HG02973 (cell line): ENCODE data around the gene XPO6.

Experiments
- ATAC-seq: cut with Tn5 transposase; IDR thresholded peaks from one replicate; pipeline ENCODE4 v1.9.1; 2021; ENCODE audit warnings: moderate library complexity; ENCODE audit not compliant: unreplicated experiment

Gene XPO6

DNA sequence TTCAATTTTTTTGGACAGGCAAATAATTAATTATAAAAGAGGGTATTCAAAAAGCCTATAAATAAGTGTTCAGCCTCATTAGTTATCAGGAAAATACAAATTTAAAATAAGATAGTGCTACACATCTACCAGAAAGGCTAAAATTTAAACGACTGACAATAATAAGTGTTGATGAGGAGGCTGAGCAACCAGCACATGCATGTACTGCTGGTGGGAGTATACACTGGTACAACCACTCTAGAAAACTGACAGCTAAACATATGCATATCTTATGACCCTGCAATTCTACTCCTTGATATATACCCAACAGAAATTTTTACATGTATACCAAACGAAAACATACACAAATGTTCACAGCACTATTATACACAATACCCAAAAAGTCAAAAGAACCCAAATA lies 27.1 kb downstream of the XPO6 start:
- ATAC-seq: no peak

DNA sequence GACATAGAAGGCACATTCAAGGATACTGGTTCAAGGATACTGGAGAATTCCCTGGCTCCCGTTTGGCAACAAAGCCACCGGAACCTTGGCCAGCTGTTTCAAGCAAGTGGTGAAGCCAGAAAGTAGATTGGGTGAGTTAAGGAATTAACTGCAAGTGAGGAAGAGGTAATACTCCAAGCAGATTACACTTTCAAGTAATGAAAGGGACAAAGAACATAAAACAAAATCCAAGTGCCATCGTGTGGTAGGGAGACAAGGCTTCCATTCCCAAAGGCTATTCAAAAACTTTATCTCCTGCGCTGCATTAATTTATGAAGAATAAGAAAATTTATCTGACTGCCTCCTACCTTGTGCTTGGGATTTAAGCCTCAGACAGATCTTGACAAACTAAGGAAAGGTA lies 27.8 kb downstream of the XPO6 start:
- no peak for ATAC-seq

DNA sequence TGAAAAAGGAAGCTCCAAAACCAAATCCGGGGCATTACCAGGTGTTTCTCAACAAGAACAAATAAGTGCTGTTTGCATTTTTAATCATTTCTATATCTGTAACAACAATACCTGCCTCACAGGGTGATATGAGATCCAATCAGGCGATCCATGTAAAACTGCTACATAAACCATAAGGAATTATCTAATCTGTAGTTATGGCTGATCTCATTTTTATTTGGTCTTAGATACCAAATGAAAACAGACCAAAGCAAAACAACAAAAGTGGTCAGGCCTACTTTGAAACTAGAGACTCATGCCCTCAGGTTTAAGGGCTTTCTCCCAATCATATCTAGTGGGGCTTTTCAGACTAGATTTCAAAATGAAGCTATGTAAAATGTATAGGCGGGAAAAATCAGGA lies 28.3 kb downstream of the XPO6 start:
- ATAC-seq: no peak

DNA sequence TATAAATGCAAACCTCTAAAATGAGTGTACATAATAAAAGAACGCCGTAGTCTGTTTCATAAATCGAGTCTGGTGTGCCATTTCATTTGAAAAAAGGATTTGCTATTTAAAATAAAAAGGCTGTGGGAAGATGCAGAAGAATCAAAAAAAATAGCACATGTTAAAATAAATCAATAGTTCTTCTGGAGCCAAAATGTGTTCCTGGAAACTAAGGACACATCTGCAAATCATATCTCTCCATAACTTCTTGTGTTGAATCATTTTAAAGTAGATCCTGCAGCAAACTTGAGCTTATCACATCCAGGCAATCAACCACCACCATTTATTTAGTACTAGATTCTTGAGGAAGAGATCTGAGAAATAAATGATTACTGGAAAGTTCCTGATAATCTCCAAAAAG lies 29.0 kb downstream of the XPO6 start:
- no peak for ATAC-seq

DNA sequence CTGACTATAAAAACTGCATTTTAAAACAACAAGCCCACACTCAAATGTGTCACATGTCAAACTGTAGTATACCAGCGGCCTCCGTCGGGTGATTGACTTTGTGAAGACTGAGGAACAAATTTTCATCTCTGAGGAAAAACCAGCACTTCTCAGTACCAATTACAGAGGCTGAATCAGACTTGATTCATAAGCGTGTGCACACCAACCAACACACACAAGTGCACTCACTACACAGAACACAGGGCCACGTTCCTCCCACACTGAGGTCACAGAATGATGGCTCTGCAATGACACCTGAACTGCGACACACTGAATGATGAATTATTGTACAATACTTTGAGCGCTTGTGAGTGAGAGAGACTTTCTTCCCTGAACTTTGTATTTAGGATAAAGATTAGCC lies 29.6 kb downstream of the XPO6 start:
- no peak for ATAC-seq

DNA sequence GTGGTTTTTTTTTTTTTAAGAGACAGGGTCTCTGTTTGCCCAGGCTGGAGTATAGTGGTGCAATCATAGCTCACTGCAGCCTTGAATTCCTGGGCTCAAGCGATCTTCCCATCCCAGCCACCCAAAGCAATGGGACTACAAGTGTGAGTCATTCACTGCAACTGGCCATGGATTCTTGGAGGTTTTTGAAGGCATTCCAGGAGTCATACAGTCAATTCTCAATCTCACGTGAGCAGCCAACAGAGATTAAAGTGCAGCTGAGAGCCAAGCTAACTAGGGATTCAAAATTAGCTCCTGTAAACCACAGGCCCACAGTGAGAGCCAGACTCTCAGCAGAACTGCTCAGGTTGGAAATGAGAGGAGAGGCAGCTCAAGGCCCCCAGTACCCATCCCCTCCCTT lies 30.2 kb downstream of the XPO6 start:
- ATAC-seq: no peak

DNA sequence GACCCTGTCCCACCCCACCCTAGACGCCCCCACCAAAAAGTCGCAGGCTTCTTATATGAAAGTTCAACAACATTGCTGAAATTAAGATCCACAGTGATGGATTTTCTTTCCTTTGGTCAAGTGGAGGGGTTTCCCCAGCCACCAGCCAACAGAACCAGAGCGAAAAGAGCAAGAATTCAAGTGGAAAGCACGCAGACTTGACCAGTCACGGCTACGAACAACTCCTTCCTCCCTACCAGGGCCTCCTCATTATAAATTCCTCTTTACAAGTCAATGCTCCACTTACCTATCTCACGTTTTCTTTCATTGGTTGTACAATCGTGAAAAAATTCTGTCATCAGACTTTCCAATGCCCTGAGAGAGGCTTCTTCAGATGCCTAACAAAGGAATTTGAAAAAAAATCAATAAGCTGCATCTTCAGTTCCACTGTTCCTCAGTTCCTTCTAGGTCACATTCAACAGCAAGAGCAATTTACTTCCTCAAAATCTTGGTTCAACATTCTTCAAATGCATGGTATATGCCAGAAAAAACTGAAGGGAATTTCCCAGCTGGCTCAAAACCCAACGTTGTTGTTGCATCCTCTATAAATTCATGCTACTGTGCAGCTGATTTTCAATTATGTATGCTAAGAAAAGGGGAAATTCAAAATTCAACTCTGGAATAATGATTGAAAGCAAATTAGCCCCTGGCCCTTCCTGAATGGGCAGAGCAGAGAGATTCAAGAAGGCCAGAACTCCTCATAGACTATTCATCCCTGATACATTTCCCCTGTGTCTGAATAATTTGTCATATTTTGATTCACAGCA lies 30.9 kb downstream of the XPO6 start:
- ATAC-seq: no peak

DNA sequence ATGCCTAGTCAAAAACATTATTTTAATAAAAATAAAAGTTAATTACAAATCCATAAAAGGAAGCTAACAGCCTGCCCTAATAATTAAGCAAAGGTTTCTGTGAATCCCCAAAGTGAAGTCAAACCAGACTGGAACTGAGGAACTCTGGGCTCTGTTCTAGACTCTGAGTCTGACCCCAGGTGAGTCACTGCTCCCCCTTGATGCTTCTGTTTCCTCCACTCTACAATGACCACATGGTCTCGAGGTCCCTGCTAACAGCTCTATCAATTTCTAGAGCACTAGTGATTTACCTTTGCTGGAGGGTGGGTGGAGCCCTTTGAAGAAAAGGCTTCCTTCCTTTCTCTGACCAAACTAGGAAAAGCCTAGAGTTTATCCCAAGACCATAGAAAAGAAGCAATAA lies 32.4 kb downstream of the XPO6 start:
- ATAC-seq: no peak

DNA sequence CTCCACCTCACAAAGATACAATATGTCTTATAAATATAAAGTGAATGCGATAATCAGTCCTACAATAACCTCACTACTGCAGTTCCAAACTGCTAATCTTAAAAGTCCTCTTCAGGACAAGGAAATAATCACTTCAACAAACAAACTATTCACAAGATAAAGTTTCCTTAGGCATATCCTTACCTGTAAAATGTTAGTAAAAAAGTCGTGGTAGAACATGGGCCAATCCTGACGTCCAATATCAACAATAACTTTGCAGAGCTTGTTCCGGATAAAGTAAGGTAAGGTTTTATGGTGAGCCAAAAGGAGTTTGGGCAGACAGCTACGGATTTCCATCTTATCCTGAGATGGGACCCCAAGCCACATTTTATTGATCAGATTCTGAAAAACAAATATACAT lies 36.0 kb downstream of the XPO6 start:
- no peak for ATAC-seq

DNA sequence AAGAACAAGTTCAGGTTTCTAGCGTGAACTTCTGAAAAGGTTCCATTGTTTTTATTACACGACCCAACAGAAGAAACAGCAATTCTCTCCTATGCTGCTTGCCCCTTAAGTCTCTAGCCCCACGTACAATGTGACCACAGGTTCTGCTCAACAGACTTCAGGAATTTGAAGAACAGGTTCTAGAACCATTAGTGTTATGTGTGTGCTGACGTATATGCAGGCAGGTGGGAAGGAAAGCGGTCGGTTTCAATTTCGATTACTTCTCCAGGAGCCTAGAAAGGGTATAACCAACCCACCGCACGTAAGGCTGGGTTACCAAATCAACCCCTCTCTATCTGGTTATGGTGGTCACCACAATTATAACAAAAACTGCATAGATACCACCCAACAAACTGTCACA lies 39.4 kb downstream of the XPO6 start:
- no peak for ATAC-seq

DNA sequence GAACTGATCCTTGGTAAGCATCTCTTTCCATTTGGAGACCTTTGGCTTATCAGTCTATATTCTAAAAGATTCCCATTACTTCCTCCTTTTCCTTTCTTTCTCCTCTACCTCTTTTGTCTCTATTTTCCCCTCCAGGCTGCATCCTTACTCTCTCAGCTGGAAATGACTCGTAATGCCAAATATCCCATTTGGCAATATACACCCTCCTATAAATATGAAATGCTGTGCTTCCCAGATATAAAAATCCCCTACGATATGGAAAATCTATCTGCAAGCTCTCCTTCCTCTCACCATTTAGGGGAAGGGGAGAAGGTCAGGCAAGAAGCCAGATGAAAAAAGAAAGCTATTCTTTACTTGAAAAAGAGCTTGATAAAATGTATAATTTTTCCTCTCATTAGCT lies 39.9 kb downstream of the XPO6 start:
- ATAC-seq: no peak

DNA sequence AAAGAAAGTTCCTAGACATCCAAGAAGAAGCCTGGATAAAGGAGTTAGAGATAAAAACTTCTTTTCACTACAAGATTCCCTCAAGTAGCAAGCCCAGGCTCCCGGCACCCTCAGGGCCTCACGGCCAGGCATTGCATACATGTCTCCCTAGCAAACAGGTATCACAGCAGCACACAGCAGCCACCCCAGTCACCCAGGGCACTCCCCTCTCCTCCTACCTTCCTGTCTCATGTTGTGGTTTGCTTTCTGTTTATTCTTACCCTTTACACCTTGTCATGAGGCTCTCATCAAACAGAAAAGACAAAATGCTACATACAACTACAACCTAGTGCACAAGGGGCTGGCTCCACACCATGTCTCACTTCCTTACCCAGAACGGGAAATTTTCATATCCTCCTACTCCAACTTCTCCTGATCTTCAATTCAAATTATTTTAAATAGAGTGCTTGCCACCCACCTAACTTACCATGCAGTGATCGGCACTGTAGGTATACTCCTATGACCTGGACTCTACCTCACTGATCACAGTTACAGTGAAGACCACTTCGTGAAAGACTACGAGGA lies 42.7 kb downstream of the XPO6 start:
- ATAC-seq: no peak

DNA sequence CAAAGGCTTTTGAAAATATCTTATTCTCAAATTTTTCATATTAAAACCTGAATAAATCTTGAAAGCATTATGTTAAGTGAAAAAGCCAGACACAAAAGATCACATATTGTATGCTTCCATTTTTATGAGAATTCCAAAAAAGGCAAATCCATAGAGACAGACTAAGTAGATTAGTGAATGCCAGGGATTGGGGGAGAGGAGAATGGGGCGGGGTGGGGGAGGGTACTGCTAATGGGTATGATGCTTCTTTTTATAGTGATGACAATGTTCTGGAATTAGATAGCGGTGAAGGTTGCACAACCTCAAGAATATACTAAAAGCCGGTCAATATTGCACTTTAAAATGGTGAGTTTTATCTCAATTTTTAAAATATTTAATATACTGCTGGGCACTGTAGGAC lies 44.0 kb downstream of the XPO6 start:
- no peak for ATAC-seq

DNA sequence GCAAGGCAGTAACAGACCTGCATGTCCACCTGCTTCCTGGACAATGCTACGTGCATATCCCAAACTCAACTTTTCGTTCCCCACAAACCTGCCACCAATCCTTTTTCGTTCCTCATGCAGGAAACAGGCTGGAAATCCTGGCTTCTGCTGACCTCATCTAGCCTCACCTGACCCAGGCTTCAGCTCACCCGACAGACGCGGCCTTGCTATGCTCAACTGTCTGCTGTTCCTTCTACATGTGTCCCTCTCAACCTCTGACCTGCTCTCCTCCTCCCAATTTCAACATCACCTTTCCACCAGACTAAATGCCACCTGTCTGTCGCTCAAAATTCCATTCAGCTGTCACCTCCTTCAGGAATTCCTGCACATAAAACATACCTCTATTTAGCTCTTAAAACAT lies 44.5 kb downstream of the XPO6 start:
- ATAC-seq: no peak

DNA sequence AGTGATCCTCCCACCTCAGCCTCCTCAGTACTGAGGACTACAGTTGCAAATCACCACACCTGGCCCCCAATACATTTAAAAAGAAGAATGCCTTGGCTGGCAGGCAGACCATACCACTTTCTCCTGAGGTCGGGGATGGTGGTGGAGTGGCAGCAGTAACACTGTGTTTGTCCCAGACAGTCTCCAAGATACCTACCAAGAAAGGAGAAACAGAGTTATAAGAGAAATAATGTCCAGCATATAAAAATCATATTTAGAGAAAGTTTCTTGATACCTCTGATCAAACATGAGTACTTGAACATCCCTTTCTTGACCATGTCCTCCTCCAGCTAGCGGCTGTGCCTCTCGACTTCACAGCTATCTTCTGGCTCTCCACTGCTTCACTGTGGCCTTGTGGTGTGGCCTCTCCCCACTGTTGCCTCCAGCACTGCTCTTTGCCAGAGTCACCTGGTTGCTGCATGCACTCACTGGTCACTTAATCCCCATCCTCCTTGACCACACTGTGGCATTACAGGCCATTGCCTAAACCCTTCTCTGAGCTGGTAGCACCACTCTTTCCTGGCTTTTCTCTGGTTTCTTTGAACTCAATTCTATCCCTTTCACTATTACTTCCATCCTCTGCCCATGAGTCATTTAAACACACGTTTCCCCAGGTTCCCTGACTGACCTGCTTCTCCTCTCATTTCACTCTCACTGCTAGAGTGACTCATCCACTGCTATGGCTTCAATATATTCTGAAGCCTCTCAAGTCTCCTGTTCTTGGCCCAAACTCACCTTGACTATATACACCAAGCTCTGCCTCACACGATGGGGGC lies 45.2 kb downstream of the XPO6 start:
- no peak for ATAC-seq

DNA sequence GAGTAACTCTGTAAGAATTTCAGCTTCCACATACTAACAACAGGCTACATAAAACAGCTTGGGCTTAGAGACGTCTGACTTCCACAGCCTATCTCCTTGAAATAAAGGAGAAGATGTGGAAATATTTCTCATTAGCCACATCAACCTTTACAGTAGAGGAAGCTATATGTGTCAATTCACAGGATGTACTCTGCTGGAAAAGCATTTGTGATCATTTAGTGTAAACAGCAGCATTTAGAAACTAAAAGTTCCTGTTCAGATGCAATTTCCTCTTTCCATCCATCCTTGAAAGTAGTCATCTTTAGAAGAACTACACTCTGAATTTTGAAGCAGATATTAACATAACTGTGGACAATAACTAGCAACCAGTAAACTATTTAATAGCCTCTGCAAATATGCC lies 46.2 kb downstream of the XPO6 start:
- ATAC-seq: no peak

DNA sequence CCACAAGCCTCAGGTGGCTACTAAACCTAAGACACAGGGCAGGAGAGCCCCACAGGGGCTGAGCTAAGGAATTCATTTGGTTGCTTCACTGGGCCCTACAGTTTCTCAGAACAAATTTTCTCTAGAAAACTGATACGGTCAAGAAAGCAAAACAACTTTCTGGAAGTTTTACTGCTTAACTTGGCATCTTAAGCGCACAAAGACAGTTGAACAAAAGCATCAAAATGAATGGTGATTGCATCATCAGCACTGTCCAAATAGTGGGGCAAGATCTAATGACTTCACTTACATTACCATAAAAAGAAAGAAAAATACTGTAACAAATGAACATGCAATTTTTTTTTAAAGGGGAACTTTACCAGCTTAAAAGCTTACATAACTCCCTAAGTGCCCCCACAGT lies 47.6 kb downstream of the XPO6 start:
- no peak for ATAC-seq

DNA sequence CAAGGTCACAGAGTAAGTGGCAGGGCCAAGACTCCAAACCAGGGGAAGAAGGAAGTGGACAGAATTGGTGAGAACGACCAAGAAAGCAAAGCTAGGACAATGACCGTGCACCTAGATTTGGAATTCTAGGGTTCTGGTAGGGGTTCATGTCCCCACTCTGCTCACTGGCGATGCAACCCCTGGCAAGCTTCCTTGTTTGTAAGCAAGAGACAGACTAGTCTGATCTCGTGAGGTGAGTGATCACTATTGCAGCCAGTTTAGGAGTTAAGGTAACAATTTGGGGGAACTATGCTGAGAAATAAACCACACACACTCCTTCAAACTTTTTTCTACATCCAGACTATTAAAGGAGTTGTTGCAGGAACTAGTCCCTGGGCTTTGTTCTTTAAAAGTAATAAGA lies 48.1 kb downstream of the XPO6 start:
- ATAC-seq: no peak

DNA sequence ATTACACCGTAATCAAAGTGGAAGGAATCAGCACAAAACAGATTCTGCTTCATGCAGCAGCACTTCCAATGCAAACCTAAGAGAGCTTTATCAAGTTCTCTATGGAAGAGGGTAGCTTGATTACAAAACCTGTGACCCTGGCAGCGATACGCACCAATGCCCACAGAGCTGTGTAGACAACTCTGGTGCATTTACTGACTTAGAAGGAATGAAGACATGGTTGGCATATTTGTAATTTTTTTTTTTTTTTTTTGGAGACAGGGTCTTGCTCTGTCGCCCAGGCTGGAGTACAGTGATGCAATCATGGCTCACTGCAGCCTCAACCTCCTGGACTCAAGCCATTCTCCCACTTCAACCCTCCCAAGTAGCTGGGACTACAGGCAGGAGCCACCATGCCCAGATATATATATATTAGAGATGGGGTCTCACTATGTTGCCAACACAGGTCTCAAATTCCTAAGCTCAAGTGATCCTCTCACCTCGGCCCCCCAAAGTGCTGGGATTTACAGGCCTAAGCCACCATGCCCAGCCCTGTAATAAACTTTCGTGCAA lies 49.4 kb downstream of the XPO6 start:
- ATAC-seq: no peak

DNA sequence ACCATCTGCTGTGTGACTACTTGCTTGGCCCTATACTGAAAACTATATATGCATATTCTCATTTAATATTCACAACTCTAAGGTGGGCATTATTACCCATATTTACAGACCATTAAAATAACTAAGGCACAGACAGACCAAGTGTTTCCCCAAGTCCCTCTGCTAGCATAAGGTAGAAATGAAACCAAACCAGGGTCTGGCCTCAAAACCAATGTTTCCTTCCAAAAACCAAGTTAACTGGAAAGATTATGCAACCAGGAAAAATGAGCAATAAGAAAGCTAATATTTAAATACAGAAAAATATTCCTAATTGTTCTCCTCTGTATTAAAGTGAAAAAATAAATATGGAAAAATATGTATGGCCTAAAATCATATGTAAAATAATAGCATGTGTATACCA lies 50.1 kb downstream of the XPO6 start:
- ATAC-seq: no peak

DNA sequence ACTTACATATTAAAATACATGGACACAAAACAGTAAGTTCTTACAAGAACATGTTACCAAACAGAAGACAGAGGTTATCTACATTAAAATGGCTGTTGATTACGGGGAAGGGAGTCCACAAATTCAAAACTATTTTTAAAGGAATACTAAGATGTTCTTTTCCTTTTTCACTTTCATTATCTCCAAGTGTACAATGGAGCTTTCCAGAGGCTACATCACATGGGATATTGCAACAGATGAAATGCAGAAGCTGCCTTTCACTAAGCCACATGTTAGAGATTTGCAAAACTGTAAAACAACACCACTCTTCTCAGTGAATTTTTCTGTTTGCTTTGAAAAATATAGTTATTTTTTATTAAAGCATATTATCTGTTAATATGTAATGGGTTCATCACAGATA lies 53.6 kb downstream of the XPO6 start:
- no peak for ATAC-seq
